ENCODE results near the gene SNX18. TPM values are rescaled to one million over a fixed set of nuclear protein-coding genes. Genes with fewer than 3 reads are reported as not detected.

The SNX18 gene
- polyA plus RNA-seq, 1 donor (not counting 4 experiments of a cell fraction or from before 2014, with no cell fraction given) = 7.4 TPM

DNA sequence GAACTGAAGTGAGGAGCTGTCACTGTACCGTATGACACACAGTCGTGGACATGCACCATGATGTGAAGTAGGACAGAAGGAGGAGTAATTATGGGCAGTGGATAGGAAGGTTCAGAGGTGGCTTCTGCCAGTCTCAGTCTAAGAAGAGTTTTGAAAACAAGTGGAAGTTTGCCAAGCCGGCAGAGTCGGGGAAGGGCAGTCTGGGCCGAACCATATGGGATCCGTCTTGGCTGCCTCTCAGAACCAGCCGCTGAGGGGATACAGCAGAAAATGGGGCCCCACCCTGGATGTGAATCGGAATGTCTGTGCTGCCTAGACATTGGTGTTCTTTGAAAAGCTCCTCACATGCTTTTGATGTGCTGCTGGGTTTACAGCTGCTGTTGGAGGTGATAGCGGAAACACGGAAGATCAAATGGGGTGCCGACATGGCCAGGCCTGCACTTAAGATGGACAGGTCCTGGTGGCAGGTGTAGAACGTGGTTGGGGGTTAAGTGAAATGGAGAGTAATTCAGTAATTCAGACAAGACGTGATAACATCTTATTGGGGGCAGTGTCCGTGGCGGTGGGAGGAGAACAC is 11.2 kb downstream of the SNX18 start:
- no peaks in the 10 kb centered on the region for H4K20me1 ChIP-seq (ENCODE audit: control insufficient read depth, extremely low read depth, insufficient read depth, low read length)
- no peaks in the 10 kb centered on the region for H3K27me3 ChIP-seq (ENCODE audit: control insufficient read depth, extremely low read depth, insufficient read depth, low read length)
- no peaks in the 10 kb centered on the region for H3K9me3 ChIP-seq (ENCODE audit: control insufficient read depth, low read depth, low read length)
- H3K9me1 ChIP-seq (ENCODE audit: control insufficient read depth, extremely low read depth, insufficient read depth, low read length) = no peaks in the 10 kb centered on the region
- H2AFZ ChIP-seq (ENCODE audit: control insufficient read depth, low read length) = no peak overlapping the region
- H3K4me2 ChIP-seq (ENCODE audit: control insufficient read depth, extremely low read depth, insufficient read depth, low read depth, low read length) = no peak overlapping the region
- H3K36me3 ChIP-seq (ENCODE audit: control insufficient read depth in 2 of 2, extremely low read depth in 1 of 2, insufficient read depth in 2 of 2, low read length in 2 of 2) = no peaks in the 10 kb centered on the region
- dilution Hi-C loops (cut with MboI; ENCODE audit: extremely low pct_ligation_motif_present, low sequenced_read_pairs) = no loop called here
- DNase-seq (ENCODE audit: low read depth, low spot score) (no peak), FAIRE-seq (no peak)
- H3K4me3 ChIP-seq (ENCODE audit: control insufficient read depth in 2 of 3, extremely low read depth in 1 of 3, insufficient read depth in 2 of 3, low read depth in 1 of 3, low read length in 3 of 3) = no peak overlapping the region
- no peak overlapping the region for H3K9ac ChIP-seq (ENCODE audit: control insufficient read depth, extremely low read depth, insufficient read depth, low read length)
- H3K27ac ChIP-seq (ENCODE audit: control insufficient read depth, insufficient read depth, low read length) = no peak overlapping the region
- H3K79me2 ChIP-seq (ENCODE audit: control insufficient read depth, insufficient read depth, low read length) = peaks cover 11% of the 10 kb centered on the region
- H3K4me1 ChIP-seq (ENCODE audit: control insufficient read depth, extremely low read depth, insufficient read depth, low read length) = peaks cover 5% of the 10 kb centered on the region
- TF ChIP-seq EZH2 (IDR thresholded peaks at IDR 0.05; ENCODE audit: low read length) = no peak
- TF ChIP-seq, protein P1, sequence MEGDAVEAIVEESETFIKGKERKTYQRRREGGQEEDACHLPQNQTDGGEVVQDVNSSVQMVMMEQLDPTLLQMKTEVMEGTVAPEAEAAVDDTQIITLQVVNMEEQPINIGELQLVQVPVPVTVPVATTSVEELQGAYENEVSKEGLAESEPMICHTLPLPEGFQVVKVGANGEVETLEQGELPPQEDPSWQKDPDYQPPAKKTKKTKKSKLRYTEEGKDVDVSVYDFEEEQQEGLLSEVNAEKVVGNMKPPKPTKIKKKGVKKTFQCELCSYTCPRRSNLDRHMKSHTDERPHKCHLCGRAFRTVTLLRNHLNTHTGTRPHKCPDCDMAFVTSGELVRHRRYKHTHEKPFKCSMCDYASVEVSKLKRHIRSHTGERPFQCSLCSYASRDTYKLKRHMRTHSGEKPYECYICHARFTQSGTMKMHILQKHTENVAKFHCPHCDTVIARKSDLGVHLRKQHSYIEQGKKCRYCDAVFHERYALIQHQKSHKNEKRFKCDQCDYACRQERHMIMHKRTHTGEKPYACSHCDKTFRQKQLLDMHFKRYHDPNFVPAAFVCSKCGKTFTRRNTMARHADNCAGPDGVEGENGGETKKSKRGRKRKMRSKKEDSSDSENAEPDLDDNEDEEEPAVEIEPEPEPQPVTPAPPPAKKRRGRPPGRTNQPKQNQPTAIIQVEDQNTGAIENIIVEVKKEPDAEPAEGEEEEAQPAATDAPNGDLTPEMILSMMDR (optimal IDR thresholded peaks at IDR 0.05 in 1 of 3, IDR thresholded peaks at IDR 0.05 in 1 of 3, conservative IDR thresholded peaks at IDR 0.05 in 1 of 3; ENCODE audit: extremely low read depth in 1 of 3, insufficient read depth in 2 of 3, low read length in 3 of 3) = no peak

DNA sequence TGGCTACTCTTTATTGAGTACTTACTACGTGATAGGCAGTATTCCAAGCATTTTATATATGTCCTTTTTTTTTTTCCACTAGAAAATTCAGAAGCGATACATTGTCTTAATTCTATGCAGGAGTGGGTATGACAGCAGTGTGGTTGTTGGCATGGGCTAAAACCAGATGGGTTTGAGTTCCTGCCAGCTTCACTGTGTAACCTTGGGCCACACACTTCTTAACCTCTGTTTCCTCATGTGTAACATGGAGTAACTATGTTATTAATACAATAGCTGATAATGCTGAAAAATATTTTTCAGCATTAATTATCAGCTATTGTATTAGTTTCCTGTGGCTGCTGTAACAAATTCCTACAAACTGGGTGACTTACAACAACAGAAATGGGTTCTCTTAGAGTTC is 12.0 kb downstream of the SNX18 start:
- Histone ChIP-seq H3K4me2 (ENCODE audit: control insufficient read depth, extremely low read depth, insufficient read depth, low read depth, low read length) (no peak overlapping the region), H3K9ac (ENCODE audit: control insufficient read depth, extremely low read depth, insufficient read depth, low read length) (no peak overlapping the region), H3K9me1 (ENCODE audit: control insufficient read depth, extremely low read depth, insufficient read depth, low read length) (no peaks in the 10 kb centered on the region), H4K20me1 (ENCODE audit: control insufficient read depth, extremely low read depth, insufficient read depth, low read length) (no peaks in the 10 kb centered on the region), H3K9me3 (ENCODE audit: control insufficient read depth, low read depth, low read length) (no peaks in the 10 kb centered on the region), H3K4me3 (ENCODE audit: control insufficient read depth in 2 of 3, extremely low read depth in 1 of 3, insufficient read depth in 2 of 3, low read depth in 1 of 3, low read length in 3 of 3) (no peak overlapping the region), H3K4me1 (ENCODE audit: control insufficient read depth, extremely low read depth, insufficient read depth, low read length) (peaks cover 5% of the 10 kb centered on the region), H3K27ac (ENCODE audit: control insufficient read depth, insufficient read depth, low read length) (no peak overlapping the region), H3K27me3 (ENCODE audit: control insufficient read depth, extremely low read depth, insufficient read depth, low read length) (no peaks in the 10 kb centered on the region), H3K36me3 (ENCODE audit: control insufficient read depth in 2 of 2, extremely low read depth in 1 of 2, insufficient read depth in 2 of 2, low read length in 2 of 2) (no peaks in the 10 kb centered on the region), H2AFZ (ENCODE audit: control insufficient read depth, low read length) (no peak overlapping the region), H3K79me2 (ENCODE audit: control insufficient read depth, insufficient read depth, low read length) (peaks cover 9% of the 10 kb centered on the region)
- no peak for FAIRE-seq
- no peak for DNase-seq (ENCODE audit: low read depth, low spot score)
- dilution Hi-C loops (cut with MboI; ENCODE audit: extremely low pct_ligation_motif_present, low sequenced_read_pairs) = no loop called here
- no peak for TF ChIP-seq EZH2 (IDR thresholded peaks at IDR 0.05; ENCODE audit: low read length)
- TF ChIP-seq, protein P1 (optimal IDR thresholded peaks at IDR 0.05 in 1 of 3, IDR thresholded peaks at IDR 0.05 in 1 of 3, conservative IDR thresholded peaks at IDR 0.05 in 1 of 3; ENCODE audit: extremely low read depth in 1 of 3, insufficient read depth in 2 of 3, low read length in 3 of 3) = no peak

Data from keratinocyte (primary cell).